MV-4-11 (cell line): ENCODE measurements around the gene MIB2.

ENCODE experiments used
- DNase-seq: peaks from one replicate; lab custom pipeline; 2025; lab: John Stamatoyannopoulos, UW

The MIB2 gene

DNA sequence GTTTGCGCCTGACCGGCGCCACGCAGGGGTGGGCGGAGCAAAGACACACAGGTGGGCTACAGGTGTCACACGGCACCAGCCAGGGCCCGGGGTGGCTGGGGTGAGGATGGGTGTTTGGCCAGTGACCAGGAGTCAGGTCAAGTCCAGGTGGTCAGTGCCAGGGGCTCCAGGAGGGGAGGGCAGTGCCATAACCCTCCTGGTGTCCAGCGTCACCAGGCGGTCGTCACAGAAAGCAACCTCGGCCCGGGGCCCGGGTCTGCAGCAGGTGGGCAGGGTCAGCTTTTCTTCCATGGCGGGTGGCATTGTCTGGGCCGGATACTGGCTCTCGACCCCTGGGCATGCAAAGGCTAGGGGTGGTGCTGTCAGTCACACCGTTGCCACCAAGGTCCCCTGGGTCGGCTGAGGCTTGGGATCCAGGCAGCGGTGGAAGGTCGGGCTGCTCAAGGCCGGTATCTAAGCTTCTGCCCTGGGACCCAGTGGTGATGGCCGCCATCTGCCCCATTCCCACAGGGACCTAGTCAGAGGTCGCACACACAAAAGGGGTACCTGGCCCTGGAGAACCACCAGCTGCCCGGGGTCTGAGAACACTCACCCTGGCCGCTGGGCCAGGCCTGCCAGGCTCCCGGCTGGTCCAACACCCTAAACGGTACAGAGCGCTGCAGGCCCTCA lies 17.1 kb upstream of the MIB2 start:
- DNase-seq = no peak

GRCh38 chr1:1598720-1599029 lies 16.6 kb upstream of the MIB2 start:
- no peak for DNase-seq

- peak; percentile 32 for DNase-seq
Observed at GRCh38 chr1:1599030-1599934, 16.0 kb upstream of the MIB2 start.

GRCh38 chr1:1599935-1600860 lies 15.1 kb upstream of the MIB2 start, which contains the start of gene FNDC10:
Gene FNDC10 (minus strand): TSS chr1:1600135. CDS start chr1:1600015, 120 bp downstream.
- DNase-seq = no peak

- DNase-seq = no peak
Observed at GRCh38 chr1:1600861-1601563, 14.3 kb upstream of the MIB2 start.

DNA sequence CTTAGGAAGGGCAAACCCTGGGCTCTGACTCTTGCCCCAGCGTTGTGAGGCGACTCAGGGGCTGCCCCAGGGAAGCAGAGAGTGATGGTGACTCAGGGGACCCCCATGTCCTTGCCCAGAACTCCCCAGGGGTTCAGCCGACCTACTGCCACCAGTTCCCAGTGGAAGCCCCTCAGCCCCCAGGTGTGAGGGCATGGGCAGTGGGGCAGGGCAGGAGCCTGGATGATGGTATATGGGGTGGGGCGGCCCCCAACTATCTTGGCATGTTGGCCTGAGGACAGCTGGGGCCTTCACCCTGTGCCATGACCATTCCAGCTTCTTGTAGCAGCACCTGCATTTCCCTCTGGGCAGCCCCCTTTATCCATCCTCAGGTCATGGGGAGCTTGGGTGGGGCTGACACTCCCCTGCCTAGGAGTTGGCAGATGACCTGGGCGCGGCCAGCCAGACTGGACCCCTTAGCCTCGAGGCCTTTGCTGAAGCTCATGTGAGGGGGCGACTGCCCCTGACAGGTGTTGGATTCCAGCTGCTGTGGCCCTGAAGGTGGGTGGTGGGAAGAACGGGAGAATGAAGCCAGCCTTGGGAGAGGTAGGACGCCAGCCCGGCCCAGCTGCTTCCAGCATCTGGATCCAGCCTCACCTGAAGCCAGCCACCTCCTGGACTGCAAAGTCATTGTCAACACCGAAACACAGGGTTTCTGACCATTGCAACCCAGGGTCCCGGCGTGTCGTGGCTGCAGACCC lies 13.6 kb upstream of the MIB2 start:
- DNase-seq = no peak

DNA sequence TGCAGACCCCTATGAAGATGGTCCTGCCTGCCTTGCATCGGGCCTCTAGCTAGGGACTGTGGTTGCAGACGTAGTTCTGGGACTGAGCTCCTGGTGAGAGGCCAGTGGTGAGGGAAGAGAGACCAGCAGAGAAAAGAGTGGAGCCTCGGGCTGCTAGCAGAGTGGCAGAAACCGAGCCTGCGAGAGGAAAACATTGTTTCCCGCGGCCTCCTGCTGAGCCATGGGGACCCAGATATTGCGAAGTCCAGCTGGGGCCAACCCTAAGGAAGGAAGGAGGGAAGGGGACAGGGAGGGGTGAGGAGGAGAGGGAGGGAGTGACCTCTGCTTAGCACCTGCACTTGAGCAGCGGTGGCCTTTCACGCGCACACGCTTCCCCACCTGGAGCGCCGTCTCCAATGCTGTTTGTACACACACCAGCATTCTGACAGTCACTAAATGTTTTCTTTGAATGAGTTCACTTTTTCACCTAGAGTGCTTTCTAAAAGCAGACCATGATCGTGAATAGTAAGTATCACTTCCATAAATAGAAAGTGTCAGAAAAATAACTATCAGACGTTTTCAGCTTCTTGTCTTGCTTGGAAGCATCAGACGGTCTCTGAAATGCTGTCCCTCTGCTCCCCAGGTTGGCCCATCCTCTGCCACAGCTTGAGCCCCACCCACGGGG lies 12.9 kb upstream of the MIB2 start:
- no peak for DNase-seq

- no peak for DNase-seq
Observed at GRCh38 chr1:1602968-1603506, 12.3 kb upstream of the MIB2 start.

- DNase-seq = no peak
Observed at GRCh38 chr1:1603671-1604373, 11.5 kb upstream of the MIB2 start.

- DNase-seq = no peak
Observed at GRCh38 chr1:1604374-1605033, 10.8 kb upstream of the MIB2 start.

- DNase-seq = no peak
Observed at GRCh38 chr1:1605034-1605591, 10.2 kb upstream of the MIB2 start.

- DNase-seq = no peak
Observed at GRCh38 chr1:1605724-1606123, 9.6 kb upstream of the MIB2 start.

GRCh38 chr1:1606232-1606631 lies 9.1 kb upstream of the MIB2 start:
- no peak for DNase-seq

DNA sequence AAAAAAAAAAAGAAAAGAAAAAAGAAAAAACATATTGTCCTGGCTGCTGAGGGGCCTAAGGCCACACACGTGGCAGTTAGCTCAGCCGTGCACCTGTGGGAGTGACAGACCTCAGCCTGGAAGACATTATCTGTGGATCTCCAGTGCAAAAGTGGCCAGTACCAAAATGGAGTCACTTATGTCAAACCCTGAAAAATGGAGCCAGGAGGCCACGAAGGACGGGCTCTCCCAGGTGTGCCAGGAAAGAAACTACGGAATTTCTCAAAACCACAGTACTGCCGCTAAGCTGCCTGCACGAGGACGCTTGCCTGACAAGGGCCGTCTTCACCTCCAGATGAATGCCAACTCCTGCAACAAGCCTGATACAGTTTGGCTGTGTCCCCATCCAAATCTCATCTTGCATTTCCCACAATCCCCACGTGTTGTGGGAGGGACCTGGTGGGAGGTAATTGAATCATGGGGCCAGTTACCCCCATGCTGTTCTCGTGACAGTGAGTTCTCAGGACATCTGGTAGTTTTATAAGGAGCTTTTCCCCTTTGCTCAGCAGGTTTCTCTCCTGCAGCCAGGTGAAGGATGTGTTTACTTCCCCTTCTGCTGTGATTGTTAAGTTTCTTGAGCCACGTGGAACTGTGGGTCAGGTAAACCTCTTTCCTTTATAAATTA lies 5.3 kb upstream of the MIB2 start:
- no peak for DNase-seq

DNA sequence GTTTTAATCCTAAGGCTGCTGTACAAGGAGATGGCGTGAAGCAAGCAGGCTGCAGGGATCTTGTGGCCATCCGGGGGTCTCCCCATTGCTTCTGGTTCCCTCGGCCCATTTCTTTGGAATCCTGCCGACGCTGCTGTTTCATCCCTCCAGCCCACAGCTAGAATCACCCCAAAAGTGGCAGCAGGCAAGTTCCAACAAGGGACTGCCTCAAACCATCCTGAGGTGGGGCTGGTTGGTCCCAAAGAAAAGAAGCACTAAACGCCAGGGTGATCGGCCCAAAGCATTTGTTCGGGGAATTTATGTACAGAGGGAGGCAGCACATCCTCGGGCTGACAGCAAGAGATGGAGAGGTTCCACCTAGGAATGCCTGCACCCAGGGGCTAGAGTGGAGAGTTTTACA lies 4.5 kb upstream of the MIB2 start:
- no peak for DNase-seq

DNA sequence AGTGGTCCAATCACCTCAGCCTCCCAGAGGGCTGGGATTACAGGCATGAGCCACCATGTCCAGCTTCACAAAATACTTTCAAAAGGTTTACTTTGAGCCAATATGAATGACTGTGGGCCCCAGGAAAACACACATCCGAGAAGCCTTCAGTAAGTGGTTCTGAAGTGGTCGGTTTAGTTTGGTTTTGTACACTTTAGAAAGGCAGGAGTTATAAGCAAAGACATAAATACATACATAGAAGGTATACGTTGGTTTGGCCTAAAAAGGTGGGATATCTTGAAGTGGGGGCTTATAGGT lies 3.2 kb upstream of the MIB2 start:
- DNase-seq = no peak

- no peak for DNase-seq
Observed at GRCh38 chr1:1613509-1614082, 1.7 kb upstream of the MIB2 start.
